ENCODE measurements around the gene ARHGAP28. TPM values are rescaled to one million over a fixed set of nuclear protein-coding genes. Genes with fewer than 3 reads are reported as not detected.
"Not testable (repeated sequence)": the region's sequence is repeated elsewhere in the genome, so short reads cannot be mapped to it uniquely, and the experiment has no call there.

Gene ARHGAP28
- total RNA-seq, 2 donors from 2014 or later = 0.41 to 1.8 TPM

- Histone ChIP-seq H3K36me3 (no peaks in the 10 kb centered on the region), H3K4me1 (ENCODE audit: control insufficient read depth in 1 of 2, low read depth in 2 of 2) (no peaks in the 10 kb centered on the region), H3K4me3 (no peak overlapping the region), H3K9me3 (no peaks in the 10 kb centered on the region), H3K27ac (no peak overlapping the region), H3K27me3 (replicated peaks; ENCODE audit: insufficient read depth) (no peaks in the 10 kb centered on the region)
- no peak for ATAC-seq (ENCODE audit: insufficient number of reproducible peaks, low FRiP score, low read depth)
- no peak for DNase-seq (ENCODE audit: low spot score)
- TF ChIP-seq, protein P1, sequence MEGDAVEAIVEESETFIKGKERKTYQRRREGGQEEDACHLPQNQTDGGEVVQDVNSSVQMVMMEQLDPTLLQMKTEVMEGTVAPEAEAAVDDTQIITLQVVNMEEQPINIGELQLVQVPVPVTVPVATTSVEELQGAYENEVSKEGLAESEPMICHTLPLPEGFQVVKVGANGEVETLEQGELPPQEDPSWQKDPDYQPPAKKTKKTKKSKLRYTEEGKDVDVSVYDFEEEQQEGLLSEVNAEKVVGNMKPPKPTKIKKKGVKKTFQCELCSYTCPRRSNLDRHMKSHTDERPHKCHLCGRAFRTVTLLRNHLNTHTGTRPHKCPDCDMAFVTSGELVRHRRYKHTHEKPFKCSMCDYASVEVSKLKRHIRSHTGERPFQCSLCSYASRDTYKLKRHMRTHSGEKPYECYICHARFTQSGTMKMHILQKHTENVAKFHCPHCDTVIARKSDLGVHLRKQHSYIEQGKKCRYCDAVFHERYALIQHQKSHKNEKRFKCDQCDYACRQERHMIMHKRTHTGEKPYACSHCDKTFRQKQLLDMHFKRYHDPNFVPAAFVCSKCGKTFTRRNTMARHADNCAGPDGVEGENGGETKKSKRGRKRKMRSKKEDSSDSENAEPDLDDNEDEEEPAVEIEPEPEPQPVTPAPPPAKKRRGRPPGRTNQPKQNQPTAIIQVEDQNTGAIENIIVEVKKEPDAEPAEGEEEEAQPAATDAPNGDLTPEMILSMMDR (IDR thresholded peaks at IDR 0.05) = no peak
These were observed 105.8 kb downstream of the ARHGAP28 start for GRCh38 chr18:6835345-6835744.

GRCh38 chr18:6836331-6836730 lies 106.8 kb downstream of the ARHGAP28 start:
- no peaks in the 10 kb centered on the region for H3K27me3 ChIP-seq (replicated peaks; ENCODE audit: insufficient read depth)
- TF ChIP-seq, protein P1 (IDR thresholded peaks at IDR 0.05) = no peak

GRCh38 chr18:6837904-6838303 lies 108.4 kb downstream of the ARHGAP28 start:
- Histone ChIP-seq H3K36me3 (no peaks in the 10 kb centered on the region), H3K27me3 (replicated peaks; ENCODE audit: insufficient read depth) (no peaks in the 10 kb centered on the region), H3K4me3 (no peak overlapping the region), H3K4me1 (ENCODE audit: control insufficient read depth in 1 of 2, low read depth in 2 of 2) (no peaks in the 10 kb centered on the region), H3K27ac (no peak overlapping the region), H3K9me3 (no peaks in the 10 kb centered on the region)
- TF ChIP-seq, protein P1 (IDR thresholded peaks at IDR 0.05) = no peak
- no peak for ATAC-seq (ENCODE audit: insufficient number of reproducible peaks, low FRiP score, low read depth)
- DNase-seq (ENCODE audit: low spot score) = no peak

More at GRCh38 chr18:6836331-6836730, 106.8 kb downstream of the ARHGAP28 start:
- Histone ChIP-seq H3K4me3 (no peak overlapping the region), H3K9me3 (no peaks in the 10 kb centered on the region), H3K36me3 (no peaks in the 10 kb centered on the region), H3K27ac (no peak overlapping the region), H3K4me1 (ENCODE audit: control insufficient read depth in 1 of 2, low read depth in 2 of 2) (no peaks in the 10 kb centered on the region)
- ATAC-seq (ENCODE audit: insufficient number of reproducible peaks, low FRiP score, low read depth) (no peak), DNase-seq (ENCODE audit: low spot score) (no peak)

- ATAC-seq (ENCODE audit: insufficient number of reproducible peaks, low FRiP score, low read depth) = no peak
- TF ChIP-seq, protein P1 (IDR thresholded peaks at IDR 0.05) = no peak
These were observed 112.6 kb downstream of the ARHGAP28 start for GRCh38 chr18:6842081-6842480.

DNA sequence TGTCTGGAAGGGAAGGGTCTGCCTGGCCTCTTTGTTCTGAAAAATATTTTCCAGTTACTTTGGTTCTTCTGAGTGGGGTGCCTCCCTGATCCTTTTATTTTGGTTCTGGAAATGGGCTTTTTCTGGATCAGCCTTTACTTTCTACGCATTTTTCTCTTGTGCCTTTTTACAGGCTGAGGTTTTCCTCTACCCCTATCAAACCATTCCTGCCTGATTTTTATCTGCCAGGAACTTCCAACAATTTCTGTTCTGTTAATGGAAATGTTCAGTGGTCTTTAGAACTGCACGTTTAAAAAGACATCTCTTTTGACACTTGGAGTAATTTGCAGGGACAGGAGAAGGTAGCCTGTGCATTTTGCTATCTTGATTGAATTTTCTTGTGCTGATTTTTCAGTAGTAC lies 113.8 kb downstream of the ARHGAP28 start:
- TF ChIP-seq, protein P1 (IDR thresholded peaks at IDR 0.05) = no peak
- Histone ChIP-seq H3K4me1 (ENCODE audit: control insufficient read depth in 1 of 2, low read depth in 2 of 2) (no peaks in the 10 kb centered on the region), H3K27ac (no peak overlapping the region), H3K36me3 (no peaks in the 10 kb centered on the region), H3K9me3 (no peaks in the 10 kb centered on the region), H3K4me3 (no peak overlapping the region), H3K27me3 (replicated peaks; ENCODE audit: insufficient read depth) (no peaks in the 10 kb centered on the region)
- no peak for ATAC-seq (ENCODE audit: insufficient number of reproducible peaks, low FRiP score, low read depth)
- no peak for DNase-seq (ENCODE audit: low spot score)

More at GRCh38 chr18:6842081-6842480, 112.6 kb downstream of the ARHGAP28 start:
- no peaks in the 10 kb centered on the region for H3K4me1 ChIP-seq (ENCODE audit: control insufficient read depth in 1 of 2, low read depth in 2 of 2)
- no peaks in the 10 kb centered on the region for H3K9me3 ChIP-seq
- no peaks in the 10 kb centered on the region for H3K27me3 ChIP-seq (replicated peaks; ENCODE audit: insufficient read depth)
- no peak overlapping the region for H3K4me3 ChIP-seq
- no peak for DNase-seq (ENCODE audit: low spot score)
- H3K27ac ChIP-seq = no peak overlapping the region
- H3K36me3 ChIP-seq = no peaks in the 10 kb centered on the region

- not testable (repeated sequence) for H3K36me3 ChIP-seq; DNase-seq (ENCODE audit: low spot score); H3K27ac ChIP-seq; H3K9me3 ChIP-seq; H3K4me1 ChIP-seq (ENCODE audit: control insufficient read depth in 1 of 2, low read depth in 2 of 2); ATAC-seq (ENCODE audit: insufficient number of reproducible peaks, low FRiP score, low read depth); H3K4me3 ChIP-seq; H3K27me3 ChIP-seq (replicated peaks; ENCODE audit: insufficient read depth)
These were observed 116.0 kb downstream of the ARHGAP28 start for GRCh38 chr18:6845521-6845920.
